ENCODE measurements around the gene CELF5.

CELF5 gene

GRCh38 chr19:3178973-3179738 is 45.3 kb upstream of the CELF5 start:
- Histone ChIP-seq H3K4me1 (ENCODE audit: control insufficient read depth in 1 of 2, insufficient read depth in 1 of 2, low read depth in 1 of 2, low read length in 1 of 2) (peaks cover 43 to 65% of the 10 kb centered on the region in 2 experiments), H3K27ac (peak overlapping the region; percentile 97), H3K36me3 (peaks cover 33% of the 10 kb centered on the region), H3K9me3 (no peaks in the 10 kb centered on the region), H3K27me3 (no peaks in the 10 kb centered on the region), H3K4me3 (ENCODE audit: low read depth in 1 of 2, low read length in 1 of 2) (peak overlapping the region; percentile 96 to 97)
- TF ChIP-seq CTCF (IDR thresholded peaks at IDR 0.05) = no peak

- H3K27me3 ChIP-seq = no peaks in the 10 kb centered on the region
- peaks cover 49 to 71% of the 10 kb centered on the region in 2 experiments for H3K4me1 ChIP-seq (ENCODE audit: control insufficient read depth in 1 of 2, insufficient read depth in 1 of 2, low read depth in 1 of 2, low read length in 1 of 2)
- peak overlapping the region; percentile 96 to 97 for H3K4me3 ChIP-seq (ENCODE audit: low read depth in 1 of 2, low read length in 1 of 2)
- peaks cover 40% of the 10 kb centered on the region for H3K36me3 ChIP-seq
- peak overlapping the region; percentile 97 for H3K27ac ChIP-seq
- TF ChIP-seq CTCF (IDR thresholded peaks at IDR 0.05) = no peak
- no peaks in the 10 kb centered on the region for H3K9me3 ChIP-seq
Observed at GRCh38 chr19:3179739-3180293, 44.6 kb upstream of the CELF5 start.

DNA sequence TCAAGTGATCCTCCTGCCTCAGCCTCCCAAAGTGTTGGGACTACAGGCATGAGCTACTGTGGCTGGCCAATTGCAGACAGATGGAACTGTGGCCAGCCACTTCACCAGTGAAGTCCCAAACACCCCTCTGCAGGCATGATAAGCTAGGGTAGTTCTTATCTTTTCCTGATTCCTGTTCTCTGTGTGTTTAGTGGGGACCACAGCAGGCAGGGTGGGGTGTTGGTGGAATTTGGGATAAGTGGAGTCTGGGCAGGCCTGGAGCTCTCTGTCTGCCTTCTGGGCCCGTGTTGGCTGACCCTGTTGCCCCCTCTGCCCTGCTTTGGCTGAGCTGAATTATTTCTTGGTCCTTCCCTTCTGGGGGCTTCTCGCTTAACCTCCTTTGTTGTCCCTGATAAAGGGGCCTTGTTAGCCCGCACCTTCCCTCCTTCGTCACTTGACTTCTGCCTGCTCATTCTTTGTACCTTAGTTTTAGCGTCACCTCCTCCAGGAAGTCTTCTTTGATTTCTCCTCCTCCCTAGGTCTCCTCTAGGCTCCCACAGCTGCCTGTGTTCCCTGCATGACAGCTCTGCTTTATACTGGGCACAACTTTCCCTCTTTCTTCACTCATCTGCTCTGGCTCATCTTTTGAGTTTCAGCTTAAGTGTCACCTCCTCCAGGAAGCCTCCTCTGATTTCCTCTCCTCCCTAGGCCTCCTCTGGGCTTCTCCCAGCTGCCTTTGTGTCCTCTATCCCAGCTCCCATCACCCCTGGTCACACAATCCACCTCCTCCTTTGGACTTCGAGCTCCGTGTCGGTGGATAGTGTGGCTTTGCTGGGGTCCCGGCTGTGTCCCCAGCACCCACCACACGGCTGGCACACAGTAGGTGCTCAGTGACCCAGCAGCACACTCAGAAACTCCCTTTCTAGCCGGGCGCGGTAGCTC is 40.5 kb upstream of the CELF5 start:
- TF ChIP-seq CTCF (IDR thresholded peaks at IDR 0.05) = no peak
- H3K27me3 ChIP-seq = no peaks in the 10 kb centered on the region
- H3K27ac ChIP-seq = peak overlapping the region; percentile 94
- H3K9me3 ChIP-seq = no peaks in the 10 kb centered on the region
- H3K4me1 ChIP-seq (ENCODE audit: control insufficient read depth in 1 of 2, insufficient read depth in 1 of 2, low read depth in 1 of 2, low read length in 1 of 2) = peaks cover 69 to 84% of the 10 kb centered on the region in 2 experiments
- H3K4me3 ChIP-seq (ENCODE audit: low read depth in 1 of 2, low read length in 1 of 2) = peak overlapping the region; percentile 40 to 96
- peaks cover 44% of the 10 kb centered on the region for H3K36me3 ChIP-seq

DNA sequence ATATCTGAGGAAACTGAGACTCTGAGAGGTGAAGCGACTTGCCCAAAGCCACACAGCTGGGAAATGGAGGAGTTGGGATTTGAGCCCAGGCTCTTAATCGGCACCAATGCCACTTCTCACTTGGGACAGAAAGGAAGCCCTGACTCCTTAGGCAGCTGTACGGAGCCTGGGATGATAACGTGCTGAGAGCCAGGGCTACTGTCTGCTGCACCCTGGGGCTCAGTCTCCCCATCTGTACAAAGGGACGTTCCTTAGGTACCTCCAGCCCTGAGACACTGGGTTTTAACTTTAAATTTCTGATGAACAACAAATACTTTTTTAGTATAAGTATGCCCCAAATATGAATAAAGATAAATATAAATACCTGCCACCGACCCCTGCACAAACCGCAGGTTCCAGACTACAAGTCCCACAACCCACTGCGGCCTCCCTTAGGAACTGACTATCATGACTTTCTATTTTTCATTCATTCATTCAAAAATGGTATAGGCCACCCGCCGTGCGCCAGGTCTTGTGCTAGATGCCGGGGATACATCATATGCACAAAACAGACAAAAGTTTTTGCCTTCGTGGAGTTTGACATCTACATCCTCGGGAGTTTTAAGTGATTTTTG is 39.5 kb upstream of the CELF5 start:
- no peak for TF ChIP-seq CTCF (IDR thresholded peaks at IDR 0.05)
- Histone ChIP-seq H3K36me3 (peaks cover 44% of the 10 kb centered on the region), H3K4me3 (ENCODE audit: low read depth in 1 of 2, low read length in 1 of 2) (peak overlapping the region; percentile 72 to 96), H3K27ac (peak overlapping the region; percentile 94), H3K27me3 (no peaks in the 10 kb centered on the region), H3K4me1 (ENCODE audit: control insufficient read depth in 1 of 2, insufficient read depth in 1 of 2, low read depth in 1 of 2, low read length in 1 of 2) (peaks cover 79 to 91% of the 10 kb centered on the region in 2 experiments), H3K9me3 (no peaks in the 10 kb centered on the region)

DNA sequence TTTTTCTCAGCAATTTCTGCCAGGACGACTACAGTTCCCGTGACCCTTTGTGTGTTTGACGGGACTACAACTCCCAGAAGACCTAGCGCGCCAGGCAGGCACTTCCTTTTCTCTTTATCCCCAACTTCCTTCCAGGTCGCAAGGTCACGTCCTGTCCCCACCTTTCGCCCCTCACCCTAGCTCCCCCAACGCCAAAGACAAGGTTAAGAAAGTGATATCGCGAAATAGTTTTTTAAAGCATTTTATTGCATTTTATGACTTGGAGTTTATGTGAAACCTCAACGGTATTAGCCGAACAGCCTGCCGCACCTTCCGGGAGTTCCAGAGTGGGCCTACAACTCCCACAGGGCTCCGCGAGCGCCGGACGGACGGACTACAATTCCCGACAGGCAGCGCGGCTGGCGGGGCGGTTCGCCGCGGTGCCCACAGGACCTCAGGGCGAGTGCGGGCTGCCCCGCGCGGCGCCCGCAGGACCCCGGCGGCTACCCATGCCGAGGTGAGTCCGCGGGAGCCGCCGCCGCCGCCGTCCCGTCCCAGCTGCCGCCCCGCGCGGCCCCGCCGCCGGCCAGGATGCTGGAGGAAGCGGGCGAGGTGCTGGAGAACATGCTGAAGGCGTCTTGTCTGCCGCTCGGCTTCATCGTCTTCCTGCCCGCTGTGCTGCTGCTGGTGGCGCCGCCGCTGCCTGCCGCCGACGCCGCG is 38.9 kb upstream of the CELF5 start, which contains the start of gene NCLN:
TSS of gene NCLN (plus strand) at position 470 of the 699 bp plus-strand sequence. CDS start at position 571, 101 bp downstream.
- TF ChIP-seq CTCF (IDR thresholded peaks at IDR 0.05) = peak; percentile 39
- Histone ChIP-seq H3K4me3 (ENCODE audit: low read depth in 1 of 2, low read length in 1 of 2) (peak within 1 kb of the TSS; percentile 72 to 96), H3K4me1 (ENCODE audit: control insufficient read depth in 1 of 2, insufficient read depth in 1 of 2, low read depth in 1 of 2, low read length in 1 of 2) (peaks cover 85 to 95% of the 10 kb centered on the region in 2 experiments)

More for the DNA sequence above, 38.9 kb upstream of the CELF5 start, which contains the start of gene NCLN:
- peak within 1 kb of the TSS; percentile 94 for H3K27ac ChIP-seq
- H3K9me3 ChIP-seq = no peaks in the 10 kb centered on the region
- H3K27me3 ChIP-seq = no peaks in the 10 kb centered on the region
- H3K36me3 ChIP-seq = peaks cover 42% of the 10 kb centered on the region
